ENCODE data around the gene TNFRSF13B. TPM values are rescaled to one million over a fixed set of nuclear protein-coding genes. Genes with fewer than 3 reads are reported as not detected.

Gene TNFRSF13B
- total and polyA plus RNA-seq, 2 donors (not counting 3 experiments of a cell fraction or from before 2014, with no cell fraction given), result not detected

DNA sequence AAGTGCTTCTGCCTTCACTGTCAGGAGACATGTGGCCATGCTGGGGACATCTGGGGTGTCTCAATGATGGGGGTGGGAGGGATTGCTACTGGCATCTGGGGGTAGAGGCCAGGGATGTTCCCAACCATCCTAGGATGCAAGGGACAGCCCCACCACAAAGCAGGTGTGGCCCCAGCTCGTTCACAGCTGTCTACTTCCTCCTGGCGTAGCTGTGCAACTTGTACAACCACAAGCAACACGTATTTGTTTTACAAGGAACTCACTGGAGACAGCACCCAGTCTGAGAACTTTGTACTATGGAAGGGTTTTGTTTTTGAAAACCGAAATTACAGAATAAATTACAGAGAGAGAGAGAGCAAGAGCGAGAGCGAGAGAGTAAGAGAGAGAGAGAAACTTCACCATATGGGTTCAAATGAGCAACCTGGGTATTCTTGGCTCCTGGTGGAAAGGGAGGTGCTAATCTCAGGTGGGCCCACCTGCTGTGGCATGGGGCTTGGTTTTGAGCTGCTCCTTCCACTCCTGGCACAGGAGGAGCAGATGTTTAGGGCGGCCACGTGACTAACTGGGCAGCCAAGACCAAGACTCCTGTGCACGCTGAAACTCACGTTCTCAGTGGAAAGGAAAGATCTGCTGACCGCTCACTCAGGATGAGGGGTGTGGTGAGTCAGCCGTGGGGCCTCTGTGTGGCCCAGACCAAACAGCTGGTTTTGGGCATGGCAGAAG, 17.5 kb upstream of the TNFRSF13B start:
- ChIA-PET CTCF (interaction anchor here (1.2 to 6.1 kb wide), 2 partner anchors 11 to 13 kb away, joined by 3 to 100 read pairs; no protein-coding TSS in a partner anchor), POLR2A (no interaction called here)
- dilution Hi-C loops (cut with MboI; ENCODE audit: extremely low pct_ligation_motif_present, low sequenced_read_pairs), result no loop called here

More for the DNA sequence above, 17.5 kb upstream of the TNFRSF13B start:
- Histone ChIP-seq H3K4me1 (ENCODE audit: control insufficient read depth, extremely low read depth, insufficient read depth, low read length) (no peaks in the 10 kb centered on the region), H4K20me1 (replicated peaks; ENCODE audit: control insufficient read depth, extremely low read depth, insufficient read depth, low read length) (no peaks in the 10 kb centered on the region), H3K36me3 (ENCODE audit: control insufficient read depth in 2 of 2, extremely low read depth in 1 of 2, insufficient read depth in 2 of 2, low read length in 2 of 2) (no peaks in the 10 kb centered on the region), H3K9me1 (replicated peaks; ENCODE audit: control insufficient read depth, extremely low read depth, insufficient read depth, low read length) (no peaks in the 10 kb centered on the region), H3K27me3 (ENCODE audit: control insufficient read depth in 2 of 2, insufficient read depth in 2 of 2, low read length in 2 of 2) (peaks cover 3 to 8% of the 10 kb centered on the region in 2 experiments), H3K4me3 (replicated peaks in 1 of 3; ENCODE audit: insufficient read depth in 1 of 3, low read depth in 1 of 3, low read length in 3 of 3) (no peak overlapping the region), H3K27ac (ENCODE audit: insufficient read depth, low read depth, low read length) (no peak overlapping the region), H3K4me2 (ENCODE audit: insufficient read depth, low read length) (no peak overlapping the region), H3K79me2 (ENCODE audit: control insufficient read depth, insufficient read depth, low read length) (no peaks in the 10 kb centered on the region), H2AFZ (ENCODE audit: low read depth, low read length) (no peak overlapping the region), H3K9ac (replicated peaks; ENCODE audit: extremely low read depth, insufficient read depth, low read length) (no peak overlapping the region), H3K9me3 (replicated peaks; ENCODE audit: control insufficient read depth, insufficient read depth, low read length) (no peaks in the 10 kb centered on the region)
- intact Hi-C loops (cut with micrococcal nuclease), result no loop called here
- TF ChIP-seq, protein P1, sequence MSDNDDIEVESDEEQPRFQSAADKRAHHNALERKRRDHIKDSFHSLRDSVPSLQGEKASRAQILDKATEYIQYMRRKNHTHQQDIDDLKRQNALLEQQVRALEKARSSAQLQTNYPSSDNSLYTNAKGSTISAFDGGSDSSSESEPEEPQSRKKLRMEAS (IDR thresholded peaks at IDR 0.05; ENCODE audit: insufficient read depth, insufficient read length), result no peak
- TF ChIP-seq JUN (IDR thresholded peaks at IDR 0.05; ENCODE audit: borderline replicate concordance, insufficient read depth, insufficient read length, low read depth) (no peak), MYC (IDR thresholded peaks at IDR 0.05; ENCODE audit: low read depth, low read length) (no peak), POLR2A (IDR thresholded peaks at IDR 0.05; ENCODE audit: low read depth, low read length) (no peak), FOS (IDR thresholded peaks at IDR 0.05; ENCODE audit: borderline replicate concordance, insufficient read depth, low read length) (no peak), EZH2 (IDR thresholded peaks at IDR 0.05; ENCODE audit: borderline replicate concordance, low read depth, low read length, severe bottlenecking) (no peak), GATA2 (IDR thresholded peaks at IDR 0.05; ENCODE audit: insufficient read depth, insufficient read length, low read depth, low read length) (no peak)
- TF ChIP-seq, protein P2, sequence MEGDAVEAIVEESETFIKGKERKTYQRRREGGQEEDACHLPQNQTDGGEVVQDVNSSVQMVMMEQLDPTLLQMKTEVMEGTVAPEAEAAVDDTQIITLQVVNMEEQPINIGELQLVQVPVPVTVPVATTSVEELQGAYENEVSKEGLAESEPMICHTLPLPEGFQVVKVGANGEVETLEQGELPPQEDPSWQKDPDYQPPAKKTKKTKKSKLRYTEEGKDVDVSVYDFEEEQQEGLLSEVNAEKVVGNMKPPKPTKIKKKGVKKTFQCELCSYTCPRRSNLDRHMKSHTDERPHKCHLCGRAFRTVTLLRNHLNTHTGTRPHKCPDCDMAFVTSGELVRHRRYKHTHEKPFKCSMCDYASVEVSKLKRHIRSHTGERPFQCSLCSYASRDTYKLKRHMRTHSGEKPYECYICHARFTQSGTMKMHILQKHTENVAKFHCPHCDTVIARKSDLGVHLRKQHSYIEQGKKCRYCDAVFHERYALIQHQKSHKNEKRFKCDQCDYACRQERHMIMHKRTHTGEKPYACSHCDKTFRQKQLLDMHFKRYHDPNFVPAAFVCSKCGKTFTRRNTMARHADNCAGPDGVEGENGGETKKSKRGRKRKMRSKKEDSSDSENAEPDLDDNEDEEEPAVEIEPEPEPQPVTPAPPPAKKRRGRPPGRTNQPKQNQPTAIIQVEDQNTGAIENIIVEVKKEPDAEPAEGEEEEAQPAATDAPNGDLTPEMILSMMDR (IDR thresholded peaks at IDR 0.05; ENCODE audit: extremely low read depth in 1 of 2, insufficient read depth in 1 of 2, low read depth in 1 of 2, low read length in 2 of 2), result no peak
- DNase-seq (ENCODE audit: low read depth, low spot score), result no peak
- FAIRE-seq, result no peak
- BruUV-seq (replicated peaks), result no TSS peak
